Neural progenitor cell (in vitro differentiated cells): Measurements from ENCODE around the gene SLC22A1.

Experiments used
- EZH2 ChIP-seq: fragments of 200-600 bp; sonication (generic); IDR thresholded peaks from 2 replicates; pipeline ENCODE4 v1.6.1; 2017; ENCODE audit warnings: antibody characterized with exemption, mild to moderate bottlenecking, moderate library complexity
- EZH2phosphoT487 ChIP-seq: fragments of 200-600 bp; sonication (generic); IDR thresholded peaks from 2 replicates; pipeline ENCODE4 v1.6.1; 2017; ENCODE audit warnings: antibody characterized with exemption
- TF ChIP-seq, protein P1 (sequence below): fragments of 200-600 bp; sonication (generic); IDR thresholded peaks from 2 replicates; pipeline ENCODE4 v1.5.1; 2017; ENCODE audit warnings: antibody characterized with exemption, mild to moderate bottlenecking

DNA sequence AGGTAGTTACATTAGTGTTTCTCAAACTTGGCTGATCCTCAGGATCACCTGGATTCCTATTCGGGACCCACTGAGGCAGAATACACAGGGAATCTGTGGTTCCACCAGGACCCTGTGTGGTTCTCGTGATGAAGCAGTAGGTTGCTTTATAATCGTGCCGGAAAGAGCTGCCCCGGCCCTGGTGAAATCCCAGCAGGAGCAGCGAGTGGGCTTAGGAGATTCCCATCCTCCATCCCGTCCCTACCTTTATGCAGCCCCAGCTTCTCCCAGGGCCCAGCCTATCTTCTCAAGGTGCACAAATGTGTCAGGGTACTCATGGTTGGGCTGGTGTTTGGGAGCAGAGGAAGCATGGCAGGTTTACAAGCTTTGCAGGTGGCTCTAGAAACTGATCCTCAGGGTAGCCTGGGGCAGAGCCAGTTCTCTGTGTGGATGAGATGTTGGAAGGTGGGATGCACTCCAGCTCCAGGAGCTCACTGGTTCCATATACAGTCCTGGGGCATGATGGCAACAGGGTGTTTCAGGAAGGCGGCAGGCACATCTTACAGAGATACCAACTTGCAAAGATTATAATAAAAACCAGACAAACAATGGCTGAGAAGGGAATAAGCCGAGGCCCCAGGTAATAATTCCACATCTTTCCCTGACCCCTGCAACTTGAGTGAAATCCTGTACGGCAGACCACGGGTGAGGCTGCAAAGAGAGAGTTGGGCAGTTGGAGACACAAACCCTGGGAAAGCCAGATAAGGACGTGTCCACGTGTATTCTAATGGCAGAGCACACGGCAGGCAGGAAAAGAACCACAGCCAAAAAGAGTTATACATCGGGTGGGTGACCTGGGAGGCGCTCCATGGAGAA is 5.9 kb downstream of the SLC22A1 start:
- TF ChIP-seq EZH2phosphoT487 = no peak
- TF ChIP-seq, protein P1, sequence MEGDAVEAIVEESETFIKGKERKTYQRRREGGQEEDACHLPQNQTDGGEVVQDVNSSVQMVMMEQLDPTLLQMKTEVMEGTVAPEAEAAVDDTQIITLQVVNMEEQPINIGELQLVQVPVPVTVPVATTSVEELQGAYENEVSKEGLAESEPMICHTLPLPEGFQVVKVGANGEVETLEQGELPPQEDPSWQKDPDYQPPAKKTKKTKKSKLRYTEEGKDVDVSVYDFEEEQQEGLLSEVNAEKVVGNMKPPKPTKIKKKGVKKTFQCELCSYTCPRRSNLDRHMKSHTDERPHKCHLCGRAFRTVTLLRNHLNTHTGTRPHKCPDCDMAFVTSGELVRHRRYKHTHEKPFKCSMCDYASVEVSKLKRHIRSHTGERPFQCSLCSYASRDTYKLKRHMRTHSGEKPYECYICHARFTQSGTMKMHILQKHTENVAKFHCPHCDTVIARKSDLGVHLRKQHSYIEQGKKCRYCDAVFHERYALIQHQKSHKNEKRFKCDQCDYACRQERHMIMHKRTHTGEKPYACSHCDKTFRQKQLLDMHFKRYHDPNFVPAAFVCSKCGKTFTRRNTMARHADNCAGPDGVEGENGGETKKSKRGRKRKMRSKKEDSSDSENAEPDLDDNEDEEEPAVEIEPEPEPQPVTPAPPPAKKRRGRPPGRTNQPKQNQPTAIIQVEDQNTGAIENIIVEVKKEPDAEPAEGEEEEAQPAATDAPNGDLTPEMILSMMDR = no peak
- no peak for TF ChIP-seq EZH2
